Loucy (cell line): ENCODE measurements around the gene CCL23.
"Not testable (repeated sequence)": the region's sequence is repeated elsewhere in the genome, so short reads cannot be mapped to it uniquely, and the experiment has no call there.

Experiments used
- H2AFZ ChIP-seq: fragments of 200-600 bp; sonication (generic); 2 replicates; pipeline ENCODE4 v1.6.0; 2016; ENCODE audit warnings: antibody characterized with exemption, mild to moderate bottlenecking, low read length, moderate library complexity
- H3F3A ChIP-seq: fragments of 200-600 bp; 2 replicates; pipeline ENCODE4 v1.6.0; 2016; ENCODE audit warnings: antibody characterized with exemption, low read depth, mild to moderate bottlenecking
- H3K27me3 ChIP-seq: fragments of 200-600 bp; sonication (generic); 2 replicates; pipeline ENCODE4 v1.6.1; 2014; ENCODE audit warnings: low read length, mild to moderate bottlenecking; ENCODE audit not compliant: insufficient read depth, poor library complexity, severe bottlenecking
- H3K36me3 ChIP-seq: fragments of 200-600 bp; sonication (generic); 2 replicates; pipeline ENCODE4 v1.6.1; 2016; ENCODE audit warnings: low read length; ENCODE audit not compliant: insufficient read depth
- H3K4me1 ChIP-seq: fragments of 200-600 bp; sonication (generic); 2 replicates; pipeline ENCODE4 v1.5.1; 2014; ENCODE audit warnings: low read length, mild to moderate bottlenecking; ENCODE audit not compliant: insufficient read depth, poor library complexity, severe bottlenecking
- H3K4me2 ChIP-seq: fragments of 200-600 bp; sonication (generic); 2 replicates; pipeline ENCODE4 v1.6.0; 2014; ENCODE audit warnings: antibody characterized with exemption, low read length, low read depth, mild to moderate bottlenecking; ENCODE audit not compliant: poor library complexity, severe bottlenecking
- H3K4me3 ChIP-seq: fragments of 200-600 bp; sonication (generic); 2 replicates; pipeline ENCODE4 v1.5.1; 2014; ENCODE audit warnings: low read length, mild to moderate bottlenecking, mixed read lengths; ENCODE audit not compliant: poor library complexity, severe bottlenecking
- H3K79me2 ChIP-seq: fragments of 200-600 bp; sonication (generic); 2 replicates; pipeline ENCODE4 v1.6.1; 2014; ENCODE audit warnings: low read length; ENCODE audit not compliant: insufficient read depth
- H3K9ac ChIP-seq: fragments of 200-600 bp; sonication (generic); 2 replicates; pipeline ENCODE4 v1.6.0; 2014; ENCODE audit warnings: mild to moderate bottlenecking, low read depth, low read length, moderate library complexity; ENCODE audit not compliant: poor library complexity, severe bottlenecking
- H3K9me2 ChIP-seq: fragments of 200-600 bp; sonication (generic); replicated peaks from 2 replicates; pipeline ENCODE4 v1.6.1; 2016; ENCODE audit warnings: low read depth, low read length, mixed read lengths
- H3K9me3 ChIP-seq: fragments of 200-600 bp; sonication (generic); 2 replicates; pipeline ENCODE4 v1.6.1; 2014; ENCODE audit warnings: mild to moderate bottlenecking, antibody characterized with exemption, low read length, low read depth; ENCODE audit not compliant: insufficient read depth
- H4K20me1 ChIP-seq: fragments of 200-600 bp; sonication (generic); 2 replicates; pipeline ENCODE4 v1.6.0; 2014; ENCODE audit warnings: antibody characterized with exemption, low read length, mild to moderate bottlenecking; ENCODE audit not compliant: insufficient read depth, poor library complexity, severe bottlenecking
- CTCF ChIP-seq: fragments of 200-600 bp; sonication (generic); conservative IDR thresholded peaks from 2 replicates; pipeline ENCODE4 v1.5.1; 2014; ENCODE audit warnings: mild to moderate bottlenecking, antibody characterized with exemption, low read length
- EZH2phosphoT487 ChIP-seq: fragments of 200-600 bp; IDR thresholded peaks from 2 replicates; pipeline ENCODE4 v1.6.1; 2018; ENCODE audit warnings: antibody characterized with exemption, mild to moderate bottlenecking, moderate library complexity, borderline replicate concordance

CCL23 gene

GRCh38 chr17:36019423-36019822 lies 1.7 kb upstream of the CCL23 start:
- Histone ChIP-seq H3K9me2 (no peaks in the 10 kb centered on the region), H3K4me1 (no peaks in the 10 kb centered on the region), H3K4me3 (no peak overlapping the region), H3K9me3 (no peaks in the 10 kb centered on the region), H4K20me1 (no peaks in the 10 kb centered on the region), H3K27me3 (no peaks in the 10 kb centered on the region), H3K4me2 (no peak overlapping the region), H2AFZ (no peak overlapping the region), H3F3A (no peaks in the 10 kb centered on the region), H3K36me3 (no peaks in the 10 kb centered on the region), H3K9ac (no peak overlapping the region), H3K79me2 (no peaks in the 10 kb centered on the region)
- TF ChIP-seq CTCF (no peak), EZH2phosphoT487 (no peak)

GRCh38 chr17:36016555-36016954 lies 1.2 kb downstream of the CCL23 start:
- Histone ChIP-seq H3K4me1 (no peaks in the 10 kb centered on the region), H3F3A (no peaks in the 10 kb centered on the region), H3K4me3 (no peak overlapping the region), H3K79me2 (no peaks in the 10 kb centered on the region), H2AFZ (no peak overlapping the region), H3K9me2 (no peaks in the 10 kb centered on the region), H4K20me1 (no peaks in the 10 kb centered on the region), H3K36me3 (no peaks in the 10 kb centered on the region), H3K27me3 (no peaks in the 10 kb centered on the region), H3K4me2 (no peak overlapping the region), H3K9ac (no peak overlapping the region), H3K9me3 (no peaks in the 10 kb centered on the region)
- TF ChIP-seq EZH2phosphoT487, result no peak
- TF ChIP-seq CTCF, result no peak

DNA sequence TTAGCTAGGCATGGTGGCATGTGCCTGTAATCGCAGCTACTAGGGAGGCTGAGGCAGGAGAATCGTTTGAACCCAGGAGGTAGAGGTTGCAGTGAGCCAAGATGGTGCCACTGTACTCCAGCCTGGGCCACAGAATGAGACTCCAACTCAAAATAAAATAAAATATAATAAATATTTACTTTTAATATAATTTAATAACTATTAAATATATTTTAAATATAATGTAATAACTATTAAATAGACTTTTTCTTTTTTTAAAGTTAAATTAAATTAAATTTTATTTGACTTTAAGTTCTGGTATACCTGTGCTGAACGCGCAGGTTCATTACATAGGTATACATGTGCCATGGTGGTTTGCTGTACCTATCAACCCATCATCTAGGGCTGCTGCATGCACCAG lies 1.9 kb downstream of the CCL23 start:
- not testable (repeated sequence) for H3K36me3 ChIP-seq, H3K4me3 ChIP-seq, H3K27me3 ChIP-seq, H2AFZ ChIP-seq, H3K9me3 ChIP-seq, H3F3A ChIP-seq, H3K9me2 ChIP-seq, H3K9ac ChIP-seq, H3K4me2 ChIP-seq, H3K79me2 ChIP-seq, H4K20me1 ChIP-seq, H3K4me1 ChIP-seq

- H2AFZ ChIP-seq, result no peak overlapping the region
- H3K4me1 ChIP-seq, result no peaks in the 10 kb centered on the region
- no peaks in the 10 kb centered on the region for H3K9me2 ChIP-seq
- no peaks in the 10 kb centered on the region for H3K36me3 ChIP-seq
- no peaks in the 10 kb centered on the region for H3F3A ChIP-seq
- TF ChIP-seq CTCF, result no peak
- TF ChIP-seq EZH2phosphoT487, result no peak
- H3K4me3 ChIP-seq, result no peak overlapping the region
- H3K79me2 ChIP-seq, result no peaks in the 10 kb centered on the region
- no peaks in the 10 kb centered on the region for H4K20me1 ChIP-seq
- H3K9ac ChIP-seq, result no peak overlapping the region
- H3K27me3 ChIP-seq, result no peaks in the 10 kb centered on the region
- no peak overlapping the region for H3K4me2 ChIP-seq
- H3K9me3 ChIP-seq, result no peaks in the 10 kb centered on the region
Observed at GRCh38 chr17:36014946-36015345, 2.8 kb downstream of the CCL23 start.
